Measurements from ENCODE around the gene NUDT16.

DNA sequence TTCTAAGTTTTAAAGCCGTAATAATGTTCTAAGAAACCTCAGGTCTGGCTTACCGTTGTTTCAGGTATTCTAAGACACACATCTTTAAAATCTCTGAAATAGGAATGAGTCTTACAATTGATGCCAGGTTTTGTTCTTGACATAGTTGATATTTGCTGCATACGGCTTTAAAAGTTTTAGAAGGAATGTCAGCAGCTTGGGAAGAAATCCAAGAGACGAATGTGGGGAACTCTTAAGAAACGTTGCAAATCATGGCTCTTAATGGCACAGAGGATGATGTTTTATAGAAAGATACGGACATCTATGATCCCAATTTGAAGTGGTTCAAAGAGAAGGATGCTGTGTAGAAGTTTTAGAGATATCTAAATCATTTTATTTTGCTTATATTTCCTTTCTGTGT lies 11.5 kb downstream of the NUDT16 start:
- TF ChIP-seq, protein P1, sequence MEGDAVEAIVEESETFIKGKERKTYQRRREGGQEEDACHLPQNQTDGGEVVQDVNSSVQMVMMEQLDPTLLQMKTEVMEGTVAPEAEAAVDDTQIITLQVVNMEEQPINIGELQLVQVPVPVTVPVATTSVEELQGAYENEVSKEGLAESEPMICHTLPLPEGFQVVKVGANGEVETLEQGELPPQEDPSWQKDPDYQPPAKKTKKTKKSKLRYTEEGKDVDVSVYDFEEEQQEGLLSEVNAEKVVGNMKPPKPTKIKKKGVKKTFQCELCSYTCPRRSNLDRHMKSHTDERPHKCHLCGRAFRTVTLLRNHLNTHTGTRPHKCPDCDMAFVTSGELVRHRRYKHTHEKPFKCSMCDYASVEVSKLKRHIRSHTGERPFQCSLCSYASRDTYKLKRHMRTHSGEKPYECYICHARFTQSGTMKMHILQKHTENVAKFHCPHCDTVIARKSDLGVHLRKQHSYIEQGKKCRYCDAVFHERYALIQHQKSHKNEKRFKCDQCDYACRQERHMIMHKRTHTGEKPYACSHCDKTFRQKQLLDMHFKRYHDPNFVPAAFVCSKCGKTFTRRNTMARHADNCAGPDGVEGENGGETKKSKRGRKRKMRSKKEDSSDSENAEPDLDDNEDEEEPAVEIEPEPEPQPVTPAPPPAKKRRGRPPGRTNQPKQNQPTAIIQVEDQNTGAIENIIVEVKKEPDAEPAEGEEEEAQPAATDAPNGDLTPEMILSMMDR (IDR thresholded peaks at IDR 0.05; ENCODE audit: extremely low read depth in 1 of 2, insufficient read depth in 1 of 2, low read depth in 1 of 2, low read length in 2 of 2): no peak
- TF ChIP-seq, protein P2, sequence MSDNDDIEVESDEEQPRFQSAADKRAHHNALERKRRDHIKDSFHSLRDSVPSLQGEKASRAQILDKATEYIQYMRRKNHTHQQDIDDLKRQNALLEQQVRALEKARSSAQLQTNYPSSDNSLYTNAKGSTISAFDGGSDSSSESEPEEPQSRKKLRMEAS (IDR thresholded peaks at IDR 0.05; ENCODE audit: insufficient read depth, insufficient read length): no peak
- TF ChIP-seq EZH2 (IDR thresholded peaks at IDR 0.05; ENCODE audit: borderline replicate concordance, low read depth, low read length, severe bottlenecking) (no peak), POLR2A (IDR thresholded peaks at IDR 0.05; ENCODE audit: low read depth, low read length) (no peak)
